OCI-M2 (cell line): ENCODE measurements around the gene GTF2H2C.
"Not testable (repeated sequence)": the region's sequence is repeated elsewhere in the genome, so short reads cannot be mapped to it uniquely, and the experiment has no call there.

Experiments
- DNase-seq: peaks from one replicate; lab custom pipeline; 2025; ENCODE audit not compliant: unreplicated experiment; lab: John Stamatoyannopoulos, UW

Gene GTF2H2C

DNA sequence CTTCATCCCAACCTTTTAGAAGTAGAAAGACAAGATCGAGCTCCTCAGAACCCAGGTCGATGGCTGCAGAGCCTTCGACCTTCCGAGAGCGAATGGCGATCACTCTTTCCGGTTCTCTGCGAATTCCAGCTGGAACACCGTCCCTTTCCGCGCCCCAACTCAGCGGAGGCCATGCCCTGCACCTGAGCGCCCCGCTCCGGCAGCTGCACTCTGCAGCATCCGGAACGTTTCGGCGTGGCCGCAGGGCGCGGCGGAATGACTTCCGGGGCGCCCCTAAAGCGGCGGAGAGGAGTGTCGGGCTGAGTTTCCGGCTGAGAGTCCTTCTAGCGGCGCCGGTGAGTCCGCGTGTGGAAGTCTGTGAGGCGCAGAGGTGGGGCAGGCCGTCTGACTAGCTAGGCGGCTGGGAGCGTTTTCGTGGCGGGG lies at the start of gene GTF2H2C:
GTF2H2C (plus strand) TSS at position 284 of the 423 bp plus-strand sequence. CDS start 4,942 bp downstream, outside the sequence.
- DNase-seq = not testable (repeated sequence)

DNA sequence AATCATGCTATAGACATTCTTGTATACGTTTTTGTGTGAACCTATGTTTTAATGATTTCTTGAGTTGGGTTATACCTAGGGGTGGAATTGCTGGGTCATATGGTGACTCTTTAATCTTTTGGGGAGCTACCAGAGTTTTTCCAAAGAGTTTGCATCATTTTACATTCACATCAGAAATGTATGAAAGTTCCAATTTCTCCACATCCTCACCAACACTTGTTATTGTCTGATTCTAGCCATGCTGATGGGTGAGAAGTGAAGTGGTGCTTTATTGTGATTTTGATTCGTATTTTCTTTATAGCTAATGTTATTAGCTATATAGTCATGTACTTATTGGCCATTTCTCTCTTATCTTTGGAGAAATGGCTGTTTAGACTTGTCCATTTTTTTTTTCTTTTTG lies 49.3 kb upstream of the GTF2H2C start:
- DNase-seq = no peak

DNA sequence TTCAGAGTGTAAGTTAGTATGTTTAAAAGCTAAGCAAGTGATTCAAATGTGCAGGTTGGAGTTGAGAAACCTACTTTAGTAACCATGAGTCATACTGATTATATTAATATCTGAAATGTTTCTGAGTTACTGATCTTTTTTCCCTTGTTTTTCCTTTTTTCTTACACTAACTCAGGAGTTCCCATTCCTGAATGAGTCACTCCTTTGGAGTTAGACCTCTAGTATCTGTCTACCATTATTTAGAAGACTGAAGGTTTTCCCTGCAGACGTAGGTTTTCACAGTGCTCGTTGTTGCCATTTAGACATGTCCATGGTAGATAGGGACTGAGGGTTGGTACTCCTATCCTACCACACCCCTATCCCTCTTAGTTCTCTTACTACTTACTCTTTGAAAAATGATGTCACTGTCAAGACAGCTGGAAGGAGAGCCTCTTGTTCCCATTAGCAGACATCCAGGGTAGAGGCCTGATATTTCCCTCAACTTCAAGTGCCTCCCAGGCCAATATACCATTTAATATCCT lies 47.2 kb upstream of the GTF2H2C start:
- DNase-seq = no peak

DNA sequence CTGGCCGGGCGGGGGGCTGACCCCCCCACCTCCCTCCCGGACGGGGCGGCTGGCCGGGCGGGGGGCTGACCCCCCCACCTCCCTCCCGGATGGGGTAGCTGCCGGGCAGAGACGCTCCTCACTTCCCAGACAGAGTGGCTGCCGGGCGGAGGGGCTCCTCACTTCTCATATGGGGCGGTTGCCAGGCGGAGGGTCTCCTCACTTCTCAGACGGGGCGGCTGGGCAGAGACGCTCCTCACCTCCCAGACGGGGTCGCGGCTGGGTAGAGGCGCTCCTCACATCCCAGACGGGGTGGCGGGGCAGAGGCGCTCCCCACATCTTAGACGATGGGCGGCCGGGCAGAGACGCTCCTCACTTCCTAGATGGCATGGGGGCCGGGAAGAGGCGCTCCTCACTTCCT lies 44.4 kb upstream of the GTF2H2C start:
- DNase-seq = not testable (repeated sequence)

DNA sequence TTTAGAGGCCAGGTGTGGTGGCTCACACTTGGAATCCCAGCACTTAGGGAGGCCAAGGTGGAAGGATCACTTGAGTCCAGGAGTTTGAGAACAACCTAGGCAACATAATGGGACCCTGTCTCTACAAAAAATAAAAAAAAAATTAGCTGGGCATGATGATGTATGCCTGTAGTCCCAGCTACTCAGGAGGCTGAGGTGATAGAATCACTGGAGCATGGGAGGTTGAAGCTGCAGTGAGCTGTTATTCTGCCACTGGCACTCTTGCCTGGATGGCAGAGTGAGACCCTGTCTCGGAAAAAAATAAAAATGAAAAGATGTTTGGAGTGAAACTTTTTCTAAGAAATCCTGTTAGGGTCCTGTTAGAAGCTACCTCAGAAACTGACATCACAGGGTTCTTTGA lies 43.2 kb upstream of the GTF2H2C start:
- DNase-seq = no peak

DNA sequence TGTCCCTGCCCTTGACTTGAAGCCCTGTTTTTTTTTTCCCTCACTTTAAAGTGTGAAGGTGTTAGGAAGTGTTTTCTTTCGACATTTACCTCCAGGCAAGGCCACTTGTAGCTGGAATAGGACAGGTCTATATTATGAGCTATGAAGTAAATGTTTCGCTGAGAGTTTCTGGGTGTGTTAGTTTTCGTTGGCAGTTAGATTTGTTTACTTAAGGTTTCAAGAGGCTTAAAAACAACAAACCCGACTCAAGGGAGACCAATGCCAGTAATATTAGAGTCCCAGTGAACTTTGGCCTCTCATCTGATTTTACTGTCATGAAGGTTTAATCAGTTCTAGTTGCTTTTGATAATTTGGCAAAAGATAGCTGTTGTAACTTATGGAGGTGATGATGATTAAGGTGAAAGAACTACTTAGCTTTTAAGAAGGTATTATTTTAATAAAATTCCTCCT lies 42.2 kb upstream of the GTF2H2C start:
- no peak for DNase-seq

DNA sequence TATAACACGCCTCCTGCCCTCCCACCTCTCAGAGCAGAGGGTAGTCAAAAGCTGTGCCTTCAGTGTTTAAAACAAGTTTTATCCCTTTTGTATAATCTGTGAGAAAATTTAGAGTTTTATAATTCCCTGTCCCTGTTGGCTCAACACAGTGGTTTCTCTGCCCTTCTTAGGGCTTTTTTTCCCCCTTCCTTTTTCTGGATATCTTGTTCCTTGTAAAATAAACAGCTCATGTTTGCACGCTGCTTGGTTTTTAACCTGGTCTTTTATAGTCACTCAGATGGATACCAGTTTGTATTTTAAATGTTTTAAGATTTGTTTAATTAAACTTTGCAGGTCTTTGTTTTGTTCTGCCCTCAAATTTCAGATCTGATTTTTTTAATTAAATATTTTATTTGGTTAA lies 40.7 kb upstream of the GTF2H2C start:
- no peak for DNase-seq

DNA sequence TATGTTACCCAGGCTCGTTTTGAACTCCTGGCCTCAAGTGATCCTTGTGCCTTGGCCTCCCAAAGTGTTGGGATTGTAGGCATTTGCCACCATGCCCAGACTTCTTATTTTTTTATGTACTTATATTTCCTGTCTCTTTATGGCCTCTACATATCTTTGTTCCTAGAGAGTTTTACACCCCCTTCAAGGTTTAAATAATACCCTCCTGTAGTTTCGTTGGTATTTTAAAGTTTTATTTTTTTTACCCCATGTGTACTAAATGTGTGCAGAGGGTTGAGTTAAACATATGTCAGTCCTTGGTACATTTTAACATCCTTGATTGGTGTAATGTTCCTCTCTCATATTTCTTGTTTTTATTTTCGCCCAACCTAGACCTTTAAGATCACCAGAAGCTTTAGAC lies 38.0 kb upstream of the GTF2H2C start:
- no peak for DNase-seq

DNA sequence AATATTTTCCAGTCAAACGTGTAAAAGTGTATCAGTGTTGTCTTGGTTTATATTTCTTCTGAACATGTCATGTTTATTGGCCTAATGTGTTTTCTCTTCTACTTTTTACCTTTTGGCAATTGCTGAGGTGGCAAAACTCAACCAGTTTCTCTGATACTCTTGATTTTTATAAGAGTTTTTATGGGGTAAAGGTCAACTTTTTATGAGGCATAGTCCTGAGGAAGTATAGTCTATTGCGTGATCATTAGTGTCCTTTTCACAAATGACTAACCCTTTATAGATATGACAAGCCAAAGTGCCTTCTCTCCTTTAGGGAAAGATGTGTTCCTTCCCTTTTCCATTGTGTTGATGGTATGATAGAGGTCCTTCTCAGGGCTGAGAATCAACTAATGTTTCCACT lies 34.5 kb upstream of the GTF2H2C start:
- no peak for DNase-seq

DNA sequence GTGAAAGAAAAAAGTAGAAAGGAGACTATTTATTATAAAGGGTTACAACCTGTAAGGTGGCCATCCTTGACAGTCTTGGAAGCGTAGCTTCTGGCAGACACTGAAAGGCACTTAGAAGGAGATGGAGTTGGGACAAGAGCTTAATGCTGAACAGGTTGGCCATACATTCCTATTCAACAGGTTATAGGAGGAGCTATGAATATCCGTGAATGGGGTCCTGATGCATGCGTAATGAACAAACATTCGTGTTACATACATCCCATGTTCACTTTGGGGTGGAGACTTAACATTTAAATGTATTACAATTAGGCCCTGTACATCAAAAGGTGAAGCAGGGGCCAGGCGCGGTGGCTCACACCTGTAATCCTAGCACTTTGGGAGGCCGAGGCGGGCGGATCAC lies 33.3 kb upstream of the GTF2H2C start:
- no peak for DNase-seq

DNA sequence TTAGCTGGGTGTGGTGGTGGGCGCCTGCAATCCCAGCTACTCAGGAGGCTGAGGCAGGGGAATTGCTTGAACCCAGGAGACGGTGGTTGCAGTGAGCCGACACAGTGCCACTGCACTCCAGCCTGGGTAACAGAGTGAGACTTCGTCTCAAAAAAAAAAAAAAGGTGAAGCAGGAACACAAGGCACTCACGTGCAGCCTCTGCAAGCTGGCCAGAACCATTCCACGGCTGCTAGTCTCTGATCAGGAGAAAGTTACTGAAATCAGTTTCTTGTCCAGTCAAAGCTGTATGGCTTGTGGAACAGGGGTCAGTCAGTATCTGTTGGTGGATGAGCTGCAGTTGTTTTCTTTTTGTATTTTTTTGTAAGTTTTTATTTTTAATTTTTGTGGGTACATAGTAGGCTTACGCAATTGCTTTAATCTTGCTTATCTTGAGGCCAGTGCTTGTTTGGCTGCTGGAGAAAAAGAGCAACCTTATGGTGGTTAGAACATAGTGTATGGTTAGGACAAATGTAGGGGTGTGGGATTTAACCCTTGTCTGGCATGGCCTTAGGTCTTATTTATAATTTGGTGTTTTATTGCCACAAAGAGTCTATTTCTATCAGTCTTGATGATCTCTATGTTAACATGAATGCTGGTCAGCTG lies 32.7 kb upstream of the GTF2H2C start:
- DNase-seq = no peak

DNA sequence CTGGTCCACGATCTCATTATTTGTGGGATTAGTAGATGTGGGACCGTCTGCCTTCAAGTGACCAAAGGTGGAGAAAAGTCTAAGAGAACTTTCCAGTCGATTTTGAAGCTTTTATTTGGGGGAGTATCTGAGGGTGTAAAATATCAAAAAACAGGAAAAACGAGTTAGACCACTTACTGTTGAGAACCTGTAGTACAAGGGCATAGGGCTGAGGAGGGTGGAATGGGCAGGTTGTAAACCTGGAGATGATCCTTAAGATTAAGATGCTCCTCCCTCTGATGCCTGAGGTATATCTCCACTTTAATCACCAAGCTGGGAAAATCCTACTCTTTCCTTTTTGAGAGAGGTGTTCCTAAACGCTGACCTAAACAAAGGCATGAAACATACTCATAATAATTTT lies 32.0 kb upstream of the GTF2H2C start:
- DNase-seq = no peak

DNA sequence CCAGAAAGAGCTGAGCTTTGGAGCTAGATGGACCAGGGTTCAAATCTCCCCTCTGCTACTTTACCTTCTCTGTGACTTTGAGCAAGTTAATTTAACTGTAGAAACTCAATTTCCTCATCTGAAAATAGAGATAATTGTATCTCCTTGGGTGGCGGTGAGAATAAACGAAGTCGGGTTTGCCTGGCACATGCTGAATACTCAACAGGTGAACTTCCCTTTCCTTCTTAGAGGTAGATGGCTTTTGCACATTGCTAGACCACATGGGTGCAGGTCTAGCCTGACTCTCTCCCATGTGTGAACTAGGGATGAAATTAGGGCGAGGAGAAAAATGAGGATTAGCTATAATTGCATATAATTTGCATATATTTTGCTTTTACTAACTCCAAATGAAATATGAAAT lies 31.4 kb upstream of the GTF2H2C start:
- DNase-seq = no peak

DNA sequence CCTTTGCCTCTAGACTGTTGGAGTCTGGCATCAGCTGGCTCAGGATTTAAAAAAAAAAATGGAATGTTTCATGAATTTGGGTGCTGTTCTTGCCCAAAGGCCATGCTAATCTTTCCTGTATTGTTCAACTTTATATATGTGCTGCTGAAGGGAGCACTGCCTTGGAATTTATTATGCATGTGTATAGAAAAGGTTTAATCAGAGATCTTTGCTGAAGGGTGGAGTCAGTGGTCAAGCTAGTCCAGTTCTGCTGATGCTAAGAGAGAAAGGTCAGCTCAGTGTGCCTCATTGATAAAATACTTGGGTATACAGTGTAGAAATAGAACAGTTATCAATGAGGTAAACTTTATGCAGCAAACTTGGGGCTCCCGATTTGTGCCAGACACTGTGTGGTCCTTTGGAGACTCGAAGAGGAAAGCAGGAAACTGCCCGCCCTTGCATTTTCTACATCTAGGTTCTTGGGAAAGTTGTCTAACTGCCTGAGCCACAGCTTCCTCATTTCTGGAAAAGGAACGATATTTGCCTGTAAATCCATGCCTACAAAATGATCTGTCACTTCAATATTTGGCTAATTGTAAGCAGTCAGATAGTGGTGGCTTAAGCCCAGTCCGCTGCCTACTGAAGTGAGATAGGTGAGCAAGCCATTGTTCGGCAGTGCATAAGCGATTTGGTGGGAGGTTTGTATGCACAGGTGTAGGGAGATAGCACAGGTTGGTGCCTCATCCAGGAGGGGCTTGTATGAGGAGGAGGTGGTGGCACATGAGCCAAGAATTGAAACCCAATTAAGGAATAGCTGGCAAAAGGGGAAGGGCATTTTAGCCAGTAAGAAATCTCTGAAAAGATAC lies 29.2 kb upstream of the GTF2H2C start:
- DNase-seq = no peak

DNA sequence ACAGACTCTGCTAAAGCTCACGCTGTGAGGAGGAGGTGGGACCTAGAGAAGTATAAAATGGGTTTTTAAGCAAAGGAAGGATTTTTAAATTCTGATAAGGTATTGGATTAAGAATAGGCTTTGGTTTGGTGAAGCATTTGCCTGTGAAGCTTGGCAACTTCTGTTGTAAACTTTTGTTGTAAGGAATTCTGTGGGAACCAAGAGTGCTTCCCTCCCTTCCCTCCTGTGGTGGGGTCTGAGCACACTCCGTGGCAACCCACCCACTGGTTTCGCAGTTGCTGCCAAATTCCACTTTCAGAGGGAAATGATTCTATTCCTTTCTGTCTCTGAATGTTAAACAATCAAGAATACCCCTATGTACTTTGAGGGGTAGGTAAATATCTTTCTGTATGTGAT lies 28.6 kb upstream of the GTF2H2C start:
- DNase-seq = no peak

DNA sequence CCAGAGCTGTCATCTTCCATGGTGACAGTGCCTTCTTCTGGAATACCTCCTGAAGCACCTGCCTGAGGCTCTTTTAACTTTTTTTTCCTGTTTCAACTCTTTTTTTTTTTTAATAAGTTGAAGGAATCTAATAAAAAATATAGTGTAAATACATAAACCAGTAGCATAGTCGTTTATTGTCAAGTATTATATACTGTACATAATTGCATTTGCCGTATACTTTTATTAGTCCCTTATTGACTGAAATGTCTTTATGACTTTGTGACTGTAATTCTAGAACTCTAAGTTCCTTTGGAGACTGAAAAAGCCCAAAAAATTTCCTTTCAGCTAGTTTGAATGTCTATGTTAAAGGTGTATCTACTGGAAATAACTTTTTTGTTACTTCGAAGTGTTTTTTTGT lies 22.1 kb upstream of the GTF2H2C start:
- DNase-seq = not testable (repeated sequence)

DNA sequence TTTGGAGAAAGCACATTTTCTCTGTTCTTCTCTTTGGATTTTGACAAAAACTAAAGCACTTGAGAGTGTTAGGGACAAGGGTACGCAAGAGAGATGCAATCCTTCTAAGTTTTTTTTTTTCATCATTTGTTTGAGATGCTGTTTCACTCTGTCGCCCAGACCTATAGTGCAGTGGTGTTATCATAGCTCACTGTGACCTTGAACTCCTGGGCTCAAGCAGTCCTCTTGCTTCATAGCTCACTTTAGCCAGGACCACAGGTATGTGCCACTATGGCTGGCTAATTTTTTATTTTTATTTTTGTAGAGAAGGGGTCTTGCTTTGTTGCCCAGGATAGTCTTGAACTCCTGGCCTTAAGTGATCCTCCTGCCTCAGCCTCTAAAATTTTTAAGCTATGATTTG lies 21.3 kb upstream of the GTF2H2C start:
- DNase-seq = not testable (repeated sequence)

DNA sequence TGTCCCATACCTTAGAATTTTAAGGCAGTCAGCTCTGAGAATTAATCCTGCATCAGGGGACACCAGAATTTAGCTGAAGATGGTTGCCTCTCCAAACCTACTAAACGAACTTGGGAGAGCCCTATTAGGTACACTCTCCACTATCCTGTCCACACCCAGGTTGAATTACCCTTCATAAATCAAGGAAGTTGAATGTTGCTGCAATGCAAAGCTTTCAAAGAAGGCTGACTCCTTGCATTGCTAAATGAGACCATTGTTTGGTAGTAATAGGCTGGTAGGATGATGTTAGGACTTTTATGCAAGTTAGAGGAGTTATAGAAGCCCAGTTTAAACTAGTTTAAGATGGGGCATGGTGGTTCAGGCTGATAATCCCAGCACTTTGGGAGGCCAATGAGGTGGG lies 18.6 kb upstream of the GTF2H2C start:
- DNase-seq = not testable (repeated sequence)

DNA sequence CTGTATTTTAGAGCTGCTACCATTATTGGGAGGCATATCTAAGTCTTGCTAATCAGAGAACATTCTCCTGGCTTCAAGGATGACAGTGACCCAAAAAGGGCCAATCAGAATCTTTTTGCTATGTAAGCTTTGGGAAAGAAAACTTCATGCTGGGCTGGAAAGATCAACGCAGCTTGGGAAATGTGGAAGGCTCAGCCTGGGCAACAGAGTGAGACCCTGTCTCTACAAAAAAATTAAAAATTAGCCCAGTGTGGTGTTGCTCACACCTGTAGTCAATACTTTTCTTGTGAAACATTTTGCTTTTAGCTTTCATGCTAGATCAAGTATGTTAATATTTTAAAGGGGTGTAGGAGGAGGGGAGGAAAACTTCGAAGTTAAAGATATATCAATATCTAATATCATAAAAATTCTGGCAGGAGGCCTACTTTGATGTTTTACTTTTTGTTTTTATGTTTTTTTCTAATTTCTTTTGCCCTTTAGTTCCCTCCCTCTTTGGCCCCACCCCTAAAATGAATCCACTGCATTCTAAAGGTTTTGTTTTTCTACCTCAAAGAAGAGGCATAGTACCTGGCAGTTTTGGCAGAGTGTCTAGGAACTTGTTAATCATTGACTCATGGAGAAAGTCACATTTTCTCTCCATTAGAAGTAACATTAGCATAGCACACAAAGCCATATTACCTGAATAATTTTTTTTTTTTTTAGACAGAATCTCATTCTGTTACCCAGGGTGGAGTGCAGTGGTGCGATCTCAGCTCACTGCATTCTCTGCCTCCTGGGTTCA lies 17.0 kb upstream of the GTF2H2C start:
- not testable (repeated sequence) for DNase-seq

DNA sequence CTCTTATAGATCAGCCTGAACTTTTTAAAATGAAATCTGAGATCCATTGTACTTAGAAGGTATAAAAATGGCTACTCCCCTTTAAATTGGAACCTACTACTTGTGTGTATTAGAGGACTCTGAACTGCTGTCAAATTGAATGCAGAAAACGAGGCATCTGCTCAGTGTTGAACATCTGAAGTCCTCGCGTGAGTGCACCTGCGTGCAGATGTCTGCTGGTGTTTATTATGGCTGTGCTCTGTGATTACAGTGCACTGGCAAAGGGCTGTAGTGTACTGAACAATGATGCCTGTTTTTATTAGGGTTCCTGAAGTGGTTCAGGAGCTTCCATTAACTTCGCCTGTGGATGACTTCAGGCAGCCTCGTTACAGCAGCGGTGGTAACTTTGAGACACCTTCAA lies 15.4 kb upstream of the GTF2H2C start:
- DNase-seq = not testable (repeated sequence)
